GM23338 (cell line): ENCODE results near the gene FUT8. TPM values are rescaled to one million over a fixed set of nuclear protein-coding genes. Genes with fewer than 3 reads are reported as not detected.

ENCODE experiments used
- ATAC-seq: fragments of 200-7000 bp; cut with Tn5 transposase; 3 replicates; pipeline ENCODE4 v1.9.1; 2020
- DNase-seq: peaks from one replicate; pipeline ENCODE4 v3.0.0-alpha.2; 2015; ENCODE audit warnings: low spot score
- H2AFZ ChIP-seq: fragments of 200-600 bp; sonication (generic); 2 replicates; pipeline ENCODE4 v1.8.0; 2016; ENCODE audit warnings: antibody characterized with exemption, mild to moderate bottlenecking, moderate library complexity
- H3F3A ChIP-seq: fragments of 200-600 bp; sonication (generic); replicated peaks from 2 replicates; pipeline ENCODE4 v1.8.0; 2017; ENCODE audit warnings: antibody characterized with exemption, mixed run types, low read depth
- H3K27ac ChIP-seq: fragments of 200-600 bp; sonication (generic); 2 replicates; pipeline ENCODE4 v1.6.1; 2016; ENCODE audit warnings: low read depth
- H3K27me3 ChIP-seq: fragments of 200-600 bp; sonication (generic); 2 replicates; pipeline ENCODE4 v1.8.0; 2016; ENCODE audit warnings: mild to moderate bottlenecking, mixed run types, moderate library complexity; ENCODE audit not compliant: insufficient read depth
- H3K36me3 ChIP-seq: fragments of 200-600 bp; sonication (generic); 2 replicates; pipeline ENCODE4 v1.8.0; 2016; ENCODE audit warnings: mild to moderate bottlenecking; ENCODE audit not compliant: insufficient read depth
- H3K4me1 ChIP-seq: fragments of 200-600 bp; sonication (generic); 2 replicates; pipeline ENCODE4 v1.8.0; 2016; ENCODE audit warnings: mild to moderate bottlenecking, moderate library complexity; ENCODE audit not compliant: insufficient read depth
- H3K4me2 ChIP-seq: fragments of 200-600 bp; sonication (generic); 2 replicates; pipeline ENCODE4 v1.7.1; 2017; ENCODE audit warnings: mixed run types
- H3K4me3 ChIP-seq: fragments of 200-600 bp; sonication (generic); 2 replicates; pipeline ENCODE4 v1.6.1; 2016; ENCODE audit warnings: mixed run types
- H3K79me2 ChIP-seq: fragments of 200-600 bp; sonication (generic); replicated peaks from 2 replicates; pipeline ENCODE4 v1.8.0; 2017; ENCODE audit warnings: mild to moderate bottlenecking; ENCODE audit not compliant: insufficient read depth
- H3K9me2 ChIP-seq: fragments of 200-600 bp; sonication (generic); 2 replicates; pipeline ENCODE4 v1.8.0; 2017; ENCODE audit not compliant: insufficient read depth
- H4K20me1 ChIP-seq: fragments of 200-600 bp; sonication (generic); replicated peaks from 2 replicates; pipeline ENCODE4 v1.8.0; 2017; ENCODE audit warnings: mild to moderate bottlenecking; ENCODE audit not compliant: insufficient read depth
- H3K27ac Mint-ChIP-seq: 2 replicates; pipeline ENCODE4 v1.8.0; 2020; ENCODE audit warnings: inconsistent platforms, mild to moderate bottlenecking, moderate library complexity, mixed read lengths
- H3K27me3 Mint-ChIP-seq: 3 replicates; pipeline ENCODE4 v1.8.0; 2022; ENCODE audit warnings: low read depth, mild to moderate bottlenecking, moderate library complexity, mixed read lengths, inconsistent platforms; ENCODE audit not compliant: insufficient read depth, poor library complexity
- H3K36me3 Mint-ChIP-seq: 3 replicates; pipeline ENCODE4 v1.8.0; 2021; ENCODE audit warnings: low read depth, mild to moderate bottlenecking, inconsistent platforms, moderate library complexity, mixed read lengths
- H3K4me1 Mint-ChIP-seq: 3 replicates; pipeline ENCODE4 v1.8.0; 2020; ENCODE audit warnings: mild to moderate bottlenecking, inconsistent platforms, mixed read lengths
- H3K4me3 Mint-ChIP-seq: 3 replicates; pipeline ENCODE4 v1.8.0; 2021; ENCODE audit warnings: moderate library complexity, mild to moderate bottlenecking, inconsistent platforms, mixed read lengths
- H3K9me3 Mint-ChIP-seq: 3 replicates; pipeline ENCODE4 v1.8.0; 2020; ENCODE audit warnings: moderate library complexity, mild to moderate bottlenecking, inconsistent platforms, mixed read lengths
- CREB1 ChIP-seq: fragments of 250-450 bp; sonication (Bioruptor Pico); IDR thresholded peaks from 2 replicates; pipeline ENCODE4 v1.5.0; 2020; ENCODE audit warnings: low read depth, mild to moderate bottlenecking, moderate library complexity
- CTCF ChIP-seq, 2 experiments: fragments of 200-600 bp in 1 of 2; sonication (generic) in 1 of 2; conservative IDR thresholded peaks; 2 replicates each; pipeline versions ENCODE4 v1.5.1 to v1.6.1; 2016 to 2017; ENCODE audit warnings: antibody characterized with exemption in 2 of 2, low read depth in 2 of 2, mild to moderate bottlenecking in 2 of 2, moderate library complexity in 1 of 2
- ETS1 ChIP-seq: IDR thresholded peaks from 2 replicates; pipeline ENCODE4 v1.6.1; 2016; ENCODE audit warnings: antibody characterized with exemption
- EZH2 ChIP-seq: fragments of 200-600 bp; sonication (generic); IDR thresholded peaks from one replicate; pipeline ENCODE4 v1.8.0; 2017; ENCODE audit warnings: antibody characterized with exemption, mild to moderate bottlenecking, low read depth; ENCODE audit not compliant: unreplicated experiment
- EZH2phosphoT487 ChIP-seq: fragments of 200-600 bp; sonication (generic); IDR thresholded peaks from one replicate; pipeline ENCODE4 v1.8.1; 2018; ENCODE audit warnings: antibody characterized with exemption; ENCODE audit not compliant: unreplicated experiment
- JUNB ChIP-seq: IDR thresholded peaks from one replicate; pipeline ENCODE4 v1.6.1; 2016; ENCODE audit warnings: antibody characterized with exemption; ENCODE audit not compliant: unreplicated experiment
- NANOG ChIP-seq: IDR thresholded peaks from 2 replicates; pipeline ENCODE4 v1.6.1; 2016; ENCODE audit warnings: antibody characterized with exemption, borderline replicate concordance
- POLR2AphosphoS5 ChIP-seq: IDR thresholded peaks from 2 replicates; pipeline ENCODE4 v1.6.1; 2016; ENCODE audit warnings: antibody characterized with exemption, low read depth
- REST ChIP-seq: IDR thresholded peaks from one replicate; pipeline ENCODE4 v1.6.1; 2018; ENCODE audit warnings: antibody characterized with exemption; ENCODE audit not compliant: unreplicated experiment
- STAT1 ChIP-seq: IDR thresholded peaks from one replicate; pipeline ENCODE4 v1.6.1; 2016; ENCODE audit warnings: antibody characterized with exemption; ENCODE audit not compliant: unreplicated experiment
- ZNF114 ChIP-seq: fragments of 250-450 bp; sonication (Bioruptor Pico); IDR thresholded peaks from 2 replicates; pipeline ENCODE4 v1.5.0; 2020; ENCODE audit warnings: mild to moderate bottlenecking, moderate library complexity
- ZNF331 ChIP-seq: fragments of 250-450 bp; sonication (Bioruptor Pico); IDR thresholded peaks from 2 replicates; pipeline ENCODE4 v1.5.0; 2020; ENCODE audit warnings: low read depth, mild to moderate bottlenecking, moderate library complexity
- ZNF462 ChIP-seq: fragments of 250-450 bp; sonication (Bioruptor Pico); IDR thresholded peaks from 2 replicates; pipeline ENCODE4 v1.5.0; 2020; ENCODE audit warnings: mild to moderate bottlenecking, moderate library complexity
- polyA plus RNA-seq: library from polyadenylated mRNA; unstranded; fragments of >200 nt; fragmentation: Nextera tagmentation; extraction: Ambion mirVana; gene quantifications from 2 replicates; pipeline ENCODE4 v1.2.1, GENCODE V29; 2016
- total RNA-seq: library from RNA; depleted of rRNA; stranded (reverse); fragments of >200 nt; shearing (Covaris generic); gene quantifications from 2 replicates; pipeline ENCODE4 v1.2.3, GENCODE V29; 2014

Gene FUT8
- total and polyA plus RNA-seq, 2 experiments from 2014 or later, result 8.2 to 23.2 TPM

- Mint-ChIP-seq H3K4me3 (no peak overlapping the region), H3K27ac (no peak overlapping the region), H3K27me3 (peaks cover 1% of the 10 kb centered on the region), H3K9me3 (no peaks in the 10 kb centered on the region), H3K4me1 (peaks cover 7% of the 10 kb centered on the region; the same call in 2 of the 3 replicates), H3K36me3 (no peaks in the 10 kb centered on the region)
- Histone ChIP-seq H3K27me3 (no peaks in the 10 kb centered on the region), H3K4me1 (no peaks in the 10 kb centered on the region), H3K9me2 (no peaks in the 10 kb centered on the region), H3K4me2 (no peak overlapping the region), H2AFZ (no peak overlapping the region), H3K4me3 (no peak overlapping the region), H3K36me3 (no peaks in the 10 kb centered on the region), H3K27ac (no peak overlapping the region), H3K79me2 (no peaks in the 10 kb centered on the region), H4K20me1 (no peaks in the 10 kb centered on the region), H3F3A (no peaks in the 10 kb centered on the region)
- no peak for TF ChIP-seq STAT1
- TF ChIP-seq JUNB, result no peak
- TF ChIP-seq ZNF462 (CRISPR knock-in tag), result no peak
- no peak for TF ChIP-seq ZNF331 (CRISPR knock-in tag)
- no peak for TF ChIP-seq ZNF114 (CRISPR knock-in tag)
- TF ChIP-seq REST, result no peak
- TF ChIP-seq POLR2AphosphoS5, result no peak
- no peak for TF ChIP-seq CTCF (conservative IDR thresholded peaks at IDR 0.05; ENCODE audit: low read depth in 2 of 2)
- no peak for TF ChIP-seq NANOG
- TF ChIP-seq EZH2, result no peak
- TF ChIP-seq ETS1, result no peak
- TF ChIP-seq CREB1 (CRISPR knock-in tag), result no peak
- TF ChIP-seq EZH2phosphoT487, result no peak
- ATAC-seq (no peak), DNase-seq (no peak)
These were observed 325.8 kb downstream of the FUT8 start for GRCh38 chr14:65738339-65738738.
